Caco-2 (cell line): Measurements from ENCODE around the gene SMAD7. TPM values are rescaled to one million over a fixed set of nuclear protein-coding genes. Genes with fewer than 3 reads are reported as not detected.

Experiments used
- BruUV-seq: library from RNA; stranded (reverse); fragments of 400-500 nt; replicated peaks from 2 replicates; lab custom pipeline; 2021; lab: Mats Ljungman, UMichigan
- CTCF ChIA-PET: fragments of 300-600 bp; sonication (Branson Sonifier 250); formaldehyde crosslinking; loops from one replicate; lab custom pipeline; 2022; ENCODE audit warnings: antibody characterized with exemption; lab: Charles Lee
- POLR2A ChIA-PET: fragments of 300-600 bp; sonication (Branson Sonifier 250); formaldehyde crosslinking; loops from one replicate; lab custom pipeline; 2022; ENCODE audit warnings: antibody characterized with exemption; lab: Charles Lee
- DNase-seq, 2 experiments: peaks; one replicate each; pipeline versions ENCODE4 v3.0.0 to v3.0.0-alpha.2; 2020 to 2022
- H3K27me3 ChIP-seq: replicated peaks from 2 replicates; pipeline ENCODE4 v1.6.0; 2011; ENCODE audit warnings: low read length; ENCODE audit not compliant: control insufficient read depth, insufficient read depth
- H3K36me3 ChIP-seq: 2 replicates; pipeline ENCODE4 v1.5.1; 2011; ENCODE audit warnings: low read length; ENCODE audit not compliant: control insufficient read depth, insufficient read depth
- H3K4me1 ChIP-seq: fragments of 250-450 bp; sonication (Bioruptor Pico); 2 replicates; pipeline ENCODE4 v1.5.1; 2020; ENCODE audit warnings: mild to moderate bottlenecking
- H3K4me3 ChIP-seq: 2 replicates; pipeline ENCODE4 v1.5.1; 2011; ENCODE audit warnings: low read depth, mild to moderate bottlenecking, control low read depth, low read length
- H3K9me3 ChIP-seq: fragments of 250-450 bp; sonication (Bioruptor Pico); 2 replicates; pipeline ENCODE4 v1.5.1; 2020; ENCODE audit warnings: mild to moderate bottlenecking, moderate library complexity
- H3K27ac Mint-ChIP-seq: one replicate; pipeline ENCODE4 v1.8.0; 2022; ENCODE audit warnings: mixed read lengths; ENCODE audit not compliant: unreplicated experiment
- H3K27me3 Mint-ChIP-seq: one replicate; pipeline ENCODE4 v1.8.0; 2022; ENCODE audit warnings: mixed read lengths; ENCODE audit not compliant: insufficient read depth, unreplicated experiment
- H3K36me3 Mint-ChIP-seq: one replicate; pipeline ENCODE4 v1.8.0; 2022; ENCODE audit warnings: mild to moderate bottlenecking, mixed read lengths; ENCODE audit not compliant: insufficient read depth, unreplicated experiment
- H3K4me1 Mint-ChIP-seq: one replicate; pipeline ENCODE4 v1.8.0; 2022; ENCODE audit warnings: low read depth, mixed read lengths; ENCODE audit not compliant: unreplicated experiment
- H3K4me3 Mint-ChIP-seq: one replicate; pipeline ENCODE4 v1.8.0; 2022; ENCODE audit warnings: mild to moderate bottlenecking, moderate library complexity, mixed read lengths; ENCODE audit not compliant: unreplicated experiment
- H3K9me3 Mint-ChIP-seq: one replicate; pipeline ENCODE4 v1.8.0; 2022; ENCODE audit warnings: mixed read lengths; ENCODE audit not compliant: unreplicated experiment
- intact Hi-C: fragments of 100-400 bp; cut with micrococcal nuclease; formaldehyde crosslinking; loops from one replicate; pipeline ENCODE4 v1.10.0; 2022; ENCODE audit not compliant: unreplicated experiment
- total RNA-seq: library from RNA; stranded (reverse); gene quantifications from 2 replicates; pipeline ENCODE4 v1.2.3, GENCODE V29; 2022
- TF ChIP-seq, protein P1 (sequence below), 2 experiments: fragments of 200-600 bp in 1 of 2; IDR thresholded peaks; 1 replicate in 1 of 2; 2 replicates in 1 of 2; pipeline versions ENCODE4 v1.5.1 to v1.8.0; 2011 to 2022; ENCODE audit warnings: antibody characterized with exemption in 1 of 2, control low read depth in 1 of 2, inconsistent platforms in 1 of 2, low read depth in 1 of 2, low read length in 1 of 2, mild to moderate bottlenecking in 1 of 2, moderate library complexity in 1 of 2; ENCODE audit not compliant: insufficient read depth in 1 of 2, severe bottlenecking in 1 of 2, unreplicated experiment in 1 of 2

Gene SMAD7
- total RNA-seq, 1 experiment from 2014 or later = 9.3 TPM

DNA sequence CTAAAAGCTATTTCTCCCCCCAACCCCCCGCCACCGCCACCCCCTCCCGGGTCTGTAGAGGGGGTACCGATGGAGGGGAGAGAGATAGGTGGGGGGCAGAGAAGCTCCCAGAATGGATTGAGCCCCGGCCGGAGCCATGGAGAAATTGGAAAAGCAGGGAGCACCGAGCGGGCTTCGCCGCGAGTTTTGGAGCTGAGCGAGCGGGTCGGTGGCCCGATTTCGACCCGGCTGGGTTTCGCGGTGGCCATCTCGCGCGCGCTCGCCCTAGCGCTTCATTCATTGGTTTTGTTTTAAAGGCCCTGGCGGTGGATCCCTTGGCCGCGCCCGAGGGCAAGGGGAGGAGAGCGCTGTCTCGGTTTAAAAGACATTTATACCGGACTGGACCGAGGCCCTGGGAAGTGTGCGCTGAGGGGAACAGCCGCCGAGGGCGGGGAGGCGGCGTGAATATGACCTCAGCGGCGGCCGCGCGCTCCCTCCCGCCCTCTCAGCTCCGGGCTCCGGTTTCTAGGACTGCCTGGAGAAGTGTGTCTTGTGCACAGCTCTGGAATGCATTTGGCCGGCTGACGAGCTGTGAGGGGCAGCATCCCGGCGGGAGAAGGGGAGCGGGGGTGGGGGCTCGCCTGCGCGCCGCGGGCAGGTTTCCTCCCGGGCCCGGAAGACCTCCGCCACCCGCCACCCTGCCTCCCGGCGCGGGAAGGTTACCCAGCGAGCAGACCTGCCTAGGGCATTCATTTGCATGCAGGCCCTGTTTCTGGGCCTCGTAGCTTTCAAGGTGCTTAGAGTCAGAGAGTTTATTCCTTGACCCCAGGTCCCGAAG lies 1.7 kb upstream of the SMAD7 start:
- peaks cover under 1% of the 10 kb centered on the region; the same call in 1 of the 2 replicates for H3K4me1 ChIP-seq
- CTCF ChIA-PET = no interaction called here
- Mint-ChIP-seq H3K4me1 (peaks cover 7% of the 10 kb centered on the region), H3K36me3 (peaks cover 19% of the 10 kb centered on the region), H3K9me3 (no peaks in the 10 kb centered on the region), H3K4me3 (peak overlapping the region; percentile 82), H3K27me3 (no peaks in the 10 kb centered on the region), H3K27ac (peak overlapping the region; percentile 76)
- peak overlapping the region; percentile 55 for H3K4me3 ChIP-seq
- TF ChIP-seq, protein P1, sequence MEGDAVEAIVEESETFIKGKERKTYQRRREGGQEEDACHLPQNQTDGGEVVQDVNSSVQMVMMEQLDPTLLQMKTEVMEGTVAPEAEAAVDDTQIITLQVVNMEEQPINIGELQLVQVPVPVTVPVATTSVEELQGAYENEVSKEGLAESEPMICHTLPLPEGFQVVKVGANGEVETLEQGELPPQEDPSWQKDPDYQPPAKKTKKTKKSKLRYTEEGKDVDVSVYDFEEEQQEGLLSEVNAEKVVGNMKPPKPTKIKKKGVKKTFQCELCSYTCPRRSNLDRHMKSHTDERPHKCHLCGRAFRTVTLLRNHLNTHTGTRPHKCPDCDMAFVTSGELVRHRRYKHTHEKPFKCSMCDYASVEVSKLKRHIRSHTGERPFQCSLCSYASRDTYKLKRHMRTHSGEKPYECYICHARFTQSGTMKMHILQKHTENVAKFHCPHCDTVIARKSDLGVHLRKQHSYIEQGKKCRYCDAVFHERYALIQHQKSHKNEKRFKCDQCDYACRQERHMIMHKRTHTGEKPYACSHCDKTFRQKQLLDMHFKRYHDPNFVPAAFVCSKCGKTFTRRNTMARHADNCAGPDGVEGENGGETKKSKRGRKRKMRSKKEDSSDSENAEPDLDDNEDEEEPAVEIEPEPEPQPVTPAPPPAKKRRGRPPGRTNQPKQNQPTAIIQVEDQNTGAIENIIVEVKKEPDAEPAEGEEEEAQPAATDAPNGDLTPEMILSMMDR (IDR thresholded peaks at IDR 0.05; ENCODE audit: insufficient read depth in 1 of 2, low read depth in 1 of 2, low read length in 1 of 2, severe bottlenecking in 1 of 2, unreplicated experiment in 1 of 2) = no peak
- POLR2A ChIA-PET = interaction anchor here (1.4 kb wide), 1 partner anchor 45 kb away, joined by 10 read pairs; no protein-coding TSS in a partner anchor
- no peaks in the 10 kb centered on the region for H3K27me3 ChIP-seq
- intact Hi-C loops = loop anchor here (2.0 kb wide), 1 partner anchor 64 kb away; no protein-coding TSS in a partner anchor
- no TSS peak for BruUV-seq
- no peaks in the 10 kb centered on the region for H3K36me3 ChIP-seq
- DNase-seq = peak; percentile 59 to 62
- no peaks in the 10 kb centered on the region for H3K9me3 ChIP-seq

DNA sequence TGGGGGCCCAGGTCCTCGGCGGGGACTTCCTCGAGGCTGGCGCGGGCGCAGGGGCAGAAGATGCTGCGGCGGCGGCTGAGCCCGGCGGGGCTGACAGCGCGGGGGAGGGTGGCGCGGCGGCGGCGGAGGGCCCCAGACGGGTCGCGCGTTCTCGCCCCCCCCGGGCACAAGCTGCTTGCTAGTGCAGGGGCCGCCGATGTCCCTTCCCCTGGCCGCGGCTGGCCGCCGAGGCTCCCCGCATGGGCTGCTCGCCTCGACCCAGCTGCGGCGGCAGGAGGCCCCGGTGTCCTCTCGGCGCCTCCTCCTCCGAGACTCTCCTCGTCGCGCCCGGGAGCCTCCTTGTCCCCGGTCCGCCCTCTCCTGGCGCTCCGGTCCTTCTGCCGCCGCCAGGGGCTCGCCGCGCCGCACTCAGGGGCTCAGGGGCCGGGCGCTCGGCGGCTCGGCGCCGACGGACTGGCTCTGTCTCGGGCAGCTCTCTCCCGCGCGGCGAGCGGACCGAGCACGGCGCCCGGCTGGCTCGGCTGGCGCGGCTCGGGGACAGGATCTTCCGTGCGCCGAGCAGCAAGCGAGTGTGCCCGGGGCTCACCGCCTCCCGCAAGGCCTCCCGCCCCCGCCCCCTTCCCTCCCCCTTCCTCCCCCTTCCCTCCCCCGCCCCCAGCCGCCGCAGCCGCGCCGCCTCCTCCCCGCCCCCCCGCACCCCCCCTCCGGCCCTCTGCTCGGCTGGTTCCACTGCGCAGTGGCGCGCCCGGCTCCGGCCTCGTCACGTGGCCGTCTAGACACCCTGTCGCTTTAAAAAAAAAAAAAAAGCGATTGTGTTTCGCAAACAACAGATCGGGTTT lies 902 bp upstream of the SMAD7 start:
- no peaks in the 10 kb centered on the region for H3K27me3 ChIP-seq
- peaks cover 19% of the 10 kb centered on the region for H3K36me3 Mint-ChIP-seq
- intact Hi-C loops = loop anchor here (2.0 kb wide), 1 partner anchor 65 kb away; no protein-coding TSS in a partner anchor
- peaks cover 9% of the 10 kb centered on the region for H3K4me1 ChIP-seq
- CTCF ChIA-PET = no interaction called here
- H3K9me3 Mint-ChIP-seq = no peaks in the 10 kb centered on the region
- no TSS peak for BruUV-seq
- H3K4me3 ChIP-seq = peak overlapping the region; percentile 55
- H3K36me3 ChIP-seq = no peaks in the 10 kb centered on the region
- H3K9me3 ChIP-seq = no peaks in the 10 kb centered on the region
- TF ChIP-seq, protein P1 (IDR thresholded peaks at IDR 0.05; ENCODE audit: insufficient read depth in 1 of 2, low read depth in 1 of 2, low read length in 1 of 2, severe bottlenecking in 1 of 2, unreplicated experiment in 1 of 2) = no peak
- peaks cover 7% of the 10 kb centered on the region for H3K4me1 Mint-ChIP-seq
- H3K27me3 Mint-ChIP-seq = no peaks in the 10 kb centered on the region
- peak overlapping the region; percentile 82 for H3K4me3 Mint-ChIP-seq
- DNase-seq = peak; percentile 66 to 71
- peak overlapping the region; percentile 76 for H3K27ac Mint-ChIP-seq
- POLR2A ChIA-PET = interaction anchor here (0.8 to 1.4 kb wide), 2 partner anchors 22 to 46 kb away, joined by 3 to 10 read pairs; no protein-coding TSS in a partner anchor
